ENCODE data around the gene PPP2R2D. TPM values are rescaled to one million over a fixed set of nuclear protein-coding genes. Genes with fewer than 3 reads are reported as not detected.

Gene PPP2R2D
- total and polyA plus RNA-seq, 2 experiments from 2014 or later = 43.5 to 45.0 TPM

GRCh38 chr10:131898061-131898460, 2.7 kb upstream of the PPP2R2D start:
- H3K9me3 ChIP-seq (ENCODE audit: low read depth) = no peaks in the 10 kb centered on the region
- DNase-seq (ENCODE audit: low read depth in 1 of 2, low spot score in 1 of 2) = no peak

DNA sequence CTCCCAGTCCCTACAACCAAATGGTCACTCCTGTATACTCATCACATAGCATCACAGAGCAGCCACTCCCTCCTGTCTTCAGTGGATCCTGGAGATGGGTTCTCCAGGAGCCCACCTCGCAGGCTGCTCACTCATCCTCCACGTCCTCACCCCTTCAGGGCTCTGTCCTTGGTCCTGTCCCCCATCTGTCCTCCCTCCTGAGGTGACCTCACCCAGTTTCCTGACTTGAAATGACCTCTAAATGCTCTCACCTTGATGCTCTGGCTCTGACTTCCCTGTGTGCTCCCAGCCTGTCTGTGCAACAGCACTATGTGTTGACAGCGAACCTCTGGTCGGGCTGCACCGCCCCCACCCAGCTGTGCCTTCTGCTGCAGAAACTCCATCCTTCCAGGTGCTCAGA, 2.1 kb upstream of the PPP2R2D start:
- Histone ChIP-seq H3K27me3 (peaks cover 10% of the 10 kb centered on the region), H3K36me3 (no peaks in the 10 kb centered on the region), H3K4me1 (ENCODE audit: low read depth) (peaks cover 14% of the 10 kb centered on the region), H3K4me3 (no peak overlapping the region), H3K27ac (no peak overlapping the region), H3K9me3 (ENCODE audit: low read depth) (no peaks in the 10 kb centered on the region)
- TF ChIP-seq, protein P1, sequence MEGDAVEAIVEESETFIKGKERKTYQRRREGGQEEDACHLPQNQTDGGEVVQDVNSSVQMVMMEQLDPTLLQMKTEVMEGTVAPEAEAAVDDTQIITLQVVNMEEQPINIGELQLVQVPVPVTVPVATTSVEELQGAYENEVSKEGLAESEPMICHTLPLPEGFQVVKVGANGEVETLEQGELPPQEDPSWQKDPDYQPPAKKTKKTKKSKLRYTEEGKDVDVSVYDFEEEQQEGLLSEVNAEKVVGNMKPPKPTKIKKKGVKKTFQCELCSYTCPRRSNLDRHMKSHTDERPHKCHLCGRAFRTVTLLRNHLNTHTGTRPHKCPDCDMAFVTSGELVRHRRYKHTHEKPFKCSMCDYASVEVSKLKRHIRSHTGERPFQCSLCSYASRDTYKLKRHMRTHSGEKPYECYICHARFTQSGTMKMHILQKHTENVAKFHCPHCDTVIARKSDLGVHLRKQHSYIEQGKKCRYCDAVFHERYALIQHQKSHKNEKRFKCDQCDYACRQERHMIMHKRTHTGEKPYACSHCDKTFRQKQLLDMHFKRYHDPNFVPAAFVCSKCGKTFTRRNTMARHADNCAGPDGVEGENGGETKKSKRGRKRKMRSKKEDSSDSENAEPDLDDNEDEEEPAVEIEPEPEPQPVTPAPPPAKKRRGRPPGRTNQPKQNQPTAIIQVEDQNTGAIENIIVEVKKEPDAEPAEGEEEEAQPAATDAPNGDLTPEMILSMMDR (IDR thresholded peaks at IDR 0.05; ENCODE audit: low read depth, low read length) = no peak
- DNase-seq (ENCODE audit: low read depth in 1 of 2, low spot score in 1 of 2) = no peak

More at GRCh38 chr10:131898061-131898460, 2.7 kb upstream of the PPP2R2D start:
- Histone ChIP-seq H3K36me3 (no peaks in the 10 kb centered on the region), H3K4me1 (ENCODE audit: low read depth) (peaks cover 13% of the 10 kb centered on the region), H3K27me3 (peaks cover 10% of the 10 kb centered on the region), H3K4me3 (no peak overlapping the region), H3K27ac (no peak overlapping the region)
- TF ChIP-seq, protein P1 (IDR thresholded peaks at IDR 0.05; ENCODE audit: low read depth, low read length) = no peak

DNA sequence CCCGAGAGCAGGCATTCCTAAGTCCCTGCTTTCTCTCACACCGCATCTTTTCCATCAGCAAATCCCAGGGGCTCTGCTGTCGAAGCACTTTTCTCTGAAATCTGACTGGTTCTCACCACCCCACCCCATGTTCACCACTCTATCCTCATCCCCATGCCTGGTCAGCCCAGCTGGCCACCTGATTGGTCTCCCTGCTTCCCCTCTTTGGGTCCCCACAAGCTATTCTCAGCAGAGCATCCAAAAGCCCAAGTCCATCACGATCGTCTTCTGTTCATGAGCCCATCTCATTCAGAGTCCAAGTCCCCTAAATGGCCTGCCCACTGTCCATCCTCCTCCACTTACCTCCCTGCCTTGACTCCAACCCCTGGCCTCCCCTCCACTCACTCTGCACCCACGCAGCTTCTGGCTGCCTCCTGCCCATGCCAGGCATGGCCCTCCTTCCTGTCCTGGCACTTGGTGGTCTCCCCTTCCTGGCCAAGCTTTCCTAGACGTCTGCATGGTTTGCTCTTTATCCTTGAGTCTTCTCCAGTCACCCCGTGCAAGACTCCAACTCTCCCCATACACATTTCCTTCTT, 1.6 kb upstream of the PPP2R2D start:
- H3K4me3 ChIP-seq = no peak overlapping the region

DNA sequence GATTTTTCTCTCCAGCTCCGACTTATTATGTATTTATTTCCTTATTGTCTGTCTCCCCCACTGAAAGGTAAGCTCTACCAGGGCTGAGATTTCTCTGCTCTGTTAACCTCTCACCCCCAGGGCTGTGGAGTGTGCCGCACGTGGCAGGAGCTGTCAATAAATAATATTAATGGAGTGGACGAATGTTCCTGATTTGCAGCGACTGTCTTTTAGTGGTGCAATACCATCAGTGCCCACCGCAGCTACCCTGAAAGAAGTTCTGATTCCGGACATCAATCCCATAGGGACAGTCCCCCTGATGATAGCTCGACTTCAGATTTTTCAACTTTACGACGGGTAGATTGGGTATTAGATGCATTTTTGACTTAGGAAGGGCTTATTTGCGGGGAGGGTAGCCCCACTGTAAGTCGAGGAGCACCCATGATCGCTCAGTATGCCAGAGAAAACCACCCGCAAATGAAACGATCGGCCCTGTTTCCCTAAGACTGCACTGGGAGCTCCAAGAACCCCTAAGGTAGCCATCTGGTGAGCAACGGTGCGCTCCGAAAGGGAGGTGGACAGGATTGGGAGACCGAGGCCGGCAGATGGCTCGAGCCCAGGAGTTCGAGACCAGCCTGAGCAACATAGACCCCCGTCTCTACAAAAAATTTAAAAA, 986 bp upstream of the PPP2R2D start:
- Histone ChIP-seq H3K9me3 (ENCODE audit: low read depth) (no peaks in the 10 kb centered on the region), H3K4me1 (ENCODE audit: low read depth) (peaks cover 14% of the 10 kb centered on the region), H3K27ac (no peak overlapping the region), H3K36me3 (no peaks in the 10 kb centered on the region), H3K27me3 (peaks cover 10% of the 10 kb centered on the region), H3K4me3 (peak overlapping the region; percentile 92)
- DNase-seq (ENCODE audit: low read depth in 1 of 2, low spot score in 1 of 2) = no peak
- TF ChIP-seq, protein P1 (IDR thresholded peaks at IDR 0.05; ENCODE audit: low read depth, low read length) = no peak

More for the DNA sequence above, 1.6 kb upstream of the PPP2R2D start:
- H3K36me3 ChIP-seq = no peaks in the 10 kb centered on the region
- H3K27me3 ChIP-seq = peaks cover 10% of the 10 kb centered on the region
- TF ChIP-seq, protein P1 (IDR thresholded peaks at IDR 0.05; ENCODE audit: low read depth, low read length) = no peak
- no peaks in the 10 kb centered on the region for H3K9me3 ChIP-seq (ENCODE audit: low read depth)
- peaks cover 14% of the 10 kb centered on the region for H3K4me1 ChIP-seq (ENCODE audit: low read depth)
- DNase-seq (ENCODE audit: low read depth in 1 of 2, low spot score in 1 of 2) = no peak
- no peak overlapping the region for H3K27ac ChIP-seq

DNA sequence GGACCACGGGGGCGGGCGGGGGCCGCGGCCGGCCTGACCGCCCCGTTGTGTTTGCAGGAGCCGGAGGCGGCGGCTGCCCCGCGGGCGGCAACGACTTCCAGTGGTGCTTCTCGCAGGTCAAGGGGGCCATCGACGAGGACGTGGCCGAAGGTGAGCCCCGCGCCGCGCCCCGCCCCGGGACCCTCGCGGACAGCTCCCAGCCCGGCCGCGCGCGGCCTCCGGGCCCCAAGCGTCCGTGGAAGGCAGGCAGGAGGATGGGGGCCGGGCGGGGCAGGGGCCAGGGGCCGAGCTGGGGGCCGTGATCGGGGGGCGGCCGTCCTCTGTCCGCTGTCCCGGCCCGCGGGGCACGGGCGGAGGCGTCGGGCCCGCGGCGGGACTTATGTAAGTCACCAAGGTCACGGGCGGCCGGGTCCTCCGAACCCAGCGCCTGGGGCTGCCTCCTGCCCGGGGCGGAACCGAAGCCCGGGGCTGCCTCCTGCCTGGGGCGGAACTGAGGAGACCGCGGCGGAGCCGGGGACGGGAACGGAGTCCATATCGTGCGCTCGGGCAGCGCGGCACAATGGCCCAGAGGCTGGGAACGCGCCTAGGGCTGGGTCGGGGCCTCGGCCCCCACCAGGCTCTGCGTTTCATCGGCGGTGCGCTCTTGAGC, 497 bp downstream of the PPP2R2D start:
- DNase-seq (ENCODE audit: low read depth in 1 of 2, low spot score in 1 of 2) = peak; percentile 42 to 64
- Histone ChIP-seq H3K4me1 (ENCODE audit: low read depth) (peaks cover 14% of the 10 kb centered on the region), H3K4me3 (peak overlapping the region; percentile 92), H3K27ac (peak overlapping the region; percentile 99), H3K27me3 (peaks cover 10% of the 10 kb centered on the region), H3K36me3 (peaks cover 6% of the 10 kb centered on the region), H3K9me3 (ENCODE audit: low read depth) (no peaks in the 10 kb centered on the region)
- TF ChIP-seq, protein P1 (IDR thresholded peaks at IDR 0.05; ENCODE audit: low read depth, low read length) = no peak

All from cardiac muscle cell (in vitro differentiated cells and primary cell).